ENCODE measurements around the gene CUX1. TPM values are rescaled to one million over a fixed set of nuclear protein-coding genes. Genes with fewer than 3 reads are reported as not detected.
"Not testable (repeated sequence)": the region's sequence is repeated elsewhere in the genome, so short reads cannot be mapped to it uniquely, and the experiment has no call there.

The CUX1 gene
- polyA plus RNA-seq, 12 donors = 38.3 to 53.1 (median 44.7) TPM

GRCh38 chr7:102044641-102044983, 227.2 kb downstream of the CUX1 start:
- DNase-seq = no peak

- DNase-seq = peak; percentile 86
Measured at GRCh38 chr7:102044984-102045673, 227.7 kb downstream of the CUX1 start.

GRCh38 chr7:102045681-102046372, 228.4 kb downstream of the CUX1 start:
- no peak for DNase-seq

- no peak for DNase-seq
Measured at GRCh38 chr7:102046373-102047117, 229.1 kb downstream of the CUX1 start.

- DNase-seq = no peak
Measured at GRCh38 chr7:102047167-102047566, 229.7 kb downstream of the CUX1 start.

GRCh38 chr7:102049765-102050164, 232.3 kb downstream of the CUX1 start:
- DNase-seq = no peak

- no peak for DNase-seq
Measured at GRCh38 chr7:102050864-102051460, 233.5 kb downstream of the CUX1 start.

GRCh38 chr7:102051736-102052135, 234.3 kb downstream of the CUX1 start:
- not testable (repeated sequence) for DNase-seq

- DNase-seq = no peak
Measured at GRCh38 chr7:102054158-102054557, 236.7 kb downstream of the CUX1 start.

GRCh38 chr7:102055181-102055976, 238.0 kb downstream of the CUX1 start:
- no peak for DNase-seq

GRCh38 chr7:102059524-102059923, 242.1 kb downstream of the CUX1 start:
- DNase-seq = no peak

- no peak for DNase-seq
Measured at GRCh38 chr7:102061354-102061945, 244.0 kb downstream of the CUX1 start.

- DNase-seq = no peak
Measured at GRCh38 chr7:102061981-102062390, 244.6 kb downstream of the CUX1 start.

- no peak for DNase-seq
Measured at GRCh38 chr7:102063690-102064180, 246.3 kb downstream of the CUX1 start.

- DNase-seq = no peak
Measured at GRCh38 chr7:102064361-102065025, 247.1 kb downstream of the CUX1 start.

- no peak for DNase-seq
Measured at GRCh38 chr7:102065226-102065625, 247.8 kb downstream of the CUX1 start.

- no peak for DNase-seq
Measured at GRCh38 chr7:102066476-102066875, 249.1 kb downstream of the CUX1 start.

- DNase-seq = no peak
Measured at GRCh38 chr7:102068846-102069245, 251.4 kb downstream of the CUX1 start.

GRCh38 chr7:102069931-102070629, 252.7 kb downstream of the CUX1 start:
- no peak for DNase-seq

- no peak for DNase-seq
Measured at GRCh38 chr7:102072003-102072402, 254.6 kb downstream of the CUX1 start.

Measured in muscle of arm (tissue), 12 donors.